Right hindlimb (tissue), 1 donor: ENCODE results near the gene CD99L2.

Experiments
- DNase-seq: peaks from one replicate; pipeline ENCODE4 v3.0.0-alpha.2; 2018

Gene CD99L2, protein sequence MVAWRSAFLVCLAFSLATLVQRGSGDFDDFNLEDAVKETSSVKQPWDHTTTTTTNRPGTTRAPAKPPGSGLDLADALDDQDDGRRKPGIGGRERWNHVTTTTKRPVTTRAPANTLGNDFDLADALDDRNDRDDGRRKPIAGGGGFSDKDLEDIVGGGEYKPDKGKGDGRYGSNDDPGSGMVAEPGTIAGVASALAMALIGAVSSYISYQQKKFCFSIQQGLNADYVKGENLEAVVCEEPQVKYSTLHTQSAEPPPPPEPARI

GRCh38 chrX:150898343-150899190 is at the start of gene CD99L2:
Gene CD99L2, minus strand, starts transcription at chrX:150898668. Its CDS starts 80 bp downstream, at chrX:150898588.
- peak; percentile 92 for DNase-seq

GRCh38 chrX:150944233-150944632 is 45.8 kb upstream of the CD99L2 start:
- DNase-seq = no peak

GRCh38 chrX:150942942-150943594 is 44.6 kb upstream of the CD99L2 start:
- no peak for DNase-seq

DNA sequence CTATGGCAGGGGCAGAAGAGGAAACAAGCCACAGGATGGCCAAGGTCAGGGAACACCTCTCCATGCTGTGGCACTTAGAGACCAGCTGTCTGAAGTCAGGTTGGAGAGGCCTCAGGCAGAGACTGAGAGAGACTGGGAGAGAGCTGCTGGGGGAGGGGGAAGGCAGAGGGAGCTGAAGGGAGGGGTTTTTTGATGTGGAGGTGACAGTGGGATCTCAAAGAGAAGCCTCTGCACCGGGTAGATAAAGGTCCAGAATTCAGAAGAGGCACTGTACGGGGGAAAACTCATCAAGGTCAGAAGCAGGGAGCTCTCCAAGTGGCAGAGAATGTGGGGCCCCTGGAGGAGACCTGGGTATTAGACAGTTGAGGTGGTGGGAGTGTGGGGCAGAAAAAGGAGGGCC is 43.1 kb upstream of the CD99L2 start:
- DNase-seq = no peak

DNA sequence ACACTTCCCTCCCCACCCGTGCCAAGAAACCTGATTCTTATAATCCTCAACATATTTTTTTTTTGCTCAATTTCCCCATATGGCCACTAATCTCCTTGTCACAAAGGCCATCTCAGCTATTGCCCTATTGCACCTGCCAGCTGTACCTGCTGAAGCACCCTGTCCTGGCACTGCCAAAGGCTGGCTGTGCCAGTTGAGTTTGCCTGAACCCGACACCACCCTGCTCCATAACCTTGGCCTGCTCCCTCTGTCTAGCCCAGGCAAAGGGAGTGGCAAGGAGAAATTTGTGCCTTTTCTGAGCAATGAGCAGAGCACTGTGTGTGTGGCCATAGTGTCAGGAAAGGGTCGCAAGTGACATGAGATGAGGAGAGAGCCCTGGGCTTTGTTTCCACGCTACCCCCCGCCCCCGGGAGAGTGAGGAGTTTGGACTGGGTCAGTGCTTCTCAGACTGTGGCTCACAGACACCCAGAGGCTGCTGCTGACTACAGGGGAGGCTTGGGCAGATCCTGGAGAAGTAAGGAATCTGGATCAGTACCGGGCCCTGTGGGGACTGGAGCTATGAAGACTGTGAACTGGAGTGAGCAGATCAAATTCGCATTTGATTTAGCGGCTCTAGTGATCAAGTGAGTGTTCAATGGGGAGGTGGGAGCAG is 42.5 kb upstream of the CD99L2 start:
- DNase-seq = no peak

DNA sequence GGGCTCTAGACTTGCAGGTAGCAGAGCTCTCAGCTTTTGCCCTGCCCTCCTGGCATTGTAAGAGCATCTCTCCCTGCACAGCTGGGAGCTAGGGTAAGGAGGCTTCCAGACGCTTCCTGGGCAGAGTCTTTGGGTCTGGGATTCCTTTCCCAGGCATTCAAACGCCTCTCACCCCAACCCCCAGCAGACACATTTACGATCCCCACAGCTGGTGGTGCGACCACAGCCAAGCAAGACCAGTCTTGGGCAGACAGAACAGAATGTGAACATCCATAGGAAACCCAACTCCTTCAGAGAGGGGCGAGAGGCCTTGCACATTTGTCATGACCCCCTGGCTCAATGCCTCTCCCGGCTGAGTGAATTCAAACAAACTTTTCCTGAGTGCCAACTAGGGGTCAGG is 38.1 kb upstream of the CD99L2 start:
- no peak for DNase-seq

DNA sequence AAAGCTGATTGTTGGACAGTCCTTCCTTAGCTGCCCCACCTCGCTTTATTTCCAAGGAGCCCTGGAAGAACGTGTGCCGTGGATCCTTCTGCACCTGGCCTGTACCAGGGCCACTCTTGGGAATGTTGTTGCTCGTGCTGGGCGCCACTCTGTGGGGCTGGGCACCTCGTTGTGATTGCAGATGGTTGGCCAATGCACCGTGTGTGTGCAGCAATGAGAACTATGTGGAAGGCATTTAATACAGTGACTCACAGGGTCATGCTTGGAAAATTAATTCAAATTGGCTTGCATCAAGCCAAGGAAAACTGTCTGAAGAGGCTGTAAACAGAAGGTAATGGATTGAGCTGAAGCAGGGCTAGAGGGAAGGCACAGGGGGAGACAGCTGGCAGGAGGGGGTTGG is 37.0 kb upstream of the CD99L2 start:
- DNase-seq = no peak

GRCh38 chrX:150934453-150934852 is 36.0 kb upstream of the CD99L2 start:
- no peak for DNase-seq

- DNase-seq = no peak
Measured at GRCh38 chrX:150933945-150934350, 35.5 kb upstream of the CD99L2 start.

GRCh38 chrX:150929058-150929457 is 30.6 kb upstream of the CD99L2 start:
- no peak for DNase-seq

DNA sequence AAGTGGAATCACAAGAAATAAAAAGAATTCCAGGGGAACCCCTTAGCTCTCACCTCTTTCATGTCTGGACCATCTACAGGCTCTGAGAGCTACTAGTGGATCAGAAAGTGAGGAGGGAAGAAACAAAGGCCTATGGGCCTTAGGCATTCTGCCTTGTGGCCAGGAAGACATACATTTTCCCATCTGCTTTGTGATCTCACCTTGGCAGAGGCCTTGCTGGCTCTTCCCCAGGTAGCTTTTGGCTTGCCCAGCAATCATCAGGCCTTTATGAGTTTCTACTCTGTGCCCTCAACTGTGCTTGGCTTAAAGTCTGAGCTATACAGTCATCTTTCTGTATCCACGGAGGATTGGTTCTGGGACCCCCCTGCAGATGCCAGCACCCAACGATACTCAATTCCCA is 28.3 kb upstream of the CD99L2 start:
- DNase-seq = no peak

GRCh38 chrX:150926304-150926703 is 27.8 kb upstream of the CD99L2 start:
- no peak for DNase-seq

DNA sequence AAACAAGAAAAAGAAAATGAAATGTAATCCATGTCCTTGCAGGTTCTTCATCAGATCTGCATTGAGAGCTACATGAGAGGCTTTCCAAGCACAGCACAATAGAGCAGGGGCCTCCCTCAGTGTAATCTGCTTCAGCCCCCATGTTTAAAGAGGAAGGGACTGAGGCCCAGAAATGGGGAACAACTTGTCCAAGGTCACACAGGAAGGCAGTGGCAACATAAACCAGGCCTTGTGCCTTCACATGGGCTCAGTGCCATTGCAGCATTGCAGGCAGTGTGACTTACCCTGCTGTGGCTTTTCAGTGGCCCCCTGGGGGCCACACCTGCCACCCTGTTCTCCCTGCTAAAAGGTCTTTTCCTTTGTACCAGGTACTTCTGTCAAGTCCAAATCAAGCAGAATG is 20.9 kb upstream of the CD99L2 start:
- no peak for DNase-seq

DNA sequence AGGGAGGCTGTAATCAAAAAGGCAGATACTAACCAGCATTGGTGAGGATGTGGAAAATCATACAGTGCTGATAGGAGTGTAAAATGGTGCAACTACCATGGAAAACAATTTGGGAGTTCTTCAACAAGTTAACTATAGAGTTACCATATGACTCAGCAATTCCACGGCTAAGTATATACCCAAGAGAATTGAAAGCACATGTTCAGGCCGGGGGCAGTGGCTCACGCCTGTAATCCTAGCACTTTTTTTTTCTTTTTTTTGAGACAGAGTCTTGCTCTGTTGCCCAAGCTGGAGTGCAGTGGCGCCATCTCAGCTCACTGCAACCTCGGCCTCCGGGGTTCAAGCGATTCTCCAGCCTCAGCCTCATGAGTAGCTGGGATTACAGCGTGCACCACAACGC is 15.0 kb upstream of the CD99L2 start:
- no peak for DNase-seq

GRCh38 chrX:150907474-150907873 is 9.0 kb upstream of the CD99L2 start:
- DNase-seq = no peak

DNA sequence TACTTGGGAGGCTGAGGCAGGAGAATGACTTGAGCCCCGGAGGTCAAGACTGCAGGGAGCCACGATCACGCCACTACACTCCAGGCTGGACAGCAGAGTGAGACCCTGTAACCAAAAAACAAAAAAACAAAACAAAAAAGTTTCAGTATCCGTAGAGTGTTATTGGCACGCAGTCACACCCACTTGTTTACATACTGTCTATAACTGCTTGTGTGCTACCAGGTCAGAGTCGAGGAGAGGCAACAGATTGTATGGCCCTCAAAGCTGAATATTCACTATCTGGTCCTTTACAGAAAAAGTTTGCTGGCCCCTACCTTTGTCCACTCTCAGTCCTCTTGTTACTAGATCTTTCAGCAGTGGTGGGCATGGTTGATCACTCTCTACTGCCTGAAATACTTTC is 8.2 kb upstream of the CD99L2 start:
- no peak for DNase-seq

DNA sequence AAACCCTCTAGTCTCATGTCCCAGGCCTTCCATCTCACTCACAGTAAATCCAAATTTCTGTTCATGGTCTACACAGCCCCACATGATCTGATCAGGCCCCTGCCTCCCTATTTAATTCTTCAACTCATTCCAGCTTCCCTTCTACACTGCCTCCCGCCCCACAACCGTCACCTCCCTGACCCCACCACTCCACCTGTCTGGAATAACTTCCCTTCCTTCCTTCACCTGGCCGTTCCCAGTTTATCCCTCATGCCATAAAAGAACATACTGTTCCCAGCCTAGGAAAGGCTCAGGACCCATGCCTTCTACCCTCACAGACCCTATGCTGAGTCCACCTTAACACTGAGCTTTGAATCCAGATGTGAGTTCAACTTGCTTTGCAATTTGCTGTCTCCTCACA is 6.8 kb upstream of the CD99L2 start:
- DNase-seq = no peak

DNA sequence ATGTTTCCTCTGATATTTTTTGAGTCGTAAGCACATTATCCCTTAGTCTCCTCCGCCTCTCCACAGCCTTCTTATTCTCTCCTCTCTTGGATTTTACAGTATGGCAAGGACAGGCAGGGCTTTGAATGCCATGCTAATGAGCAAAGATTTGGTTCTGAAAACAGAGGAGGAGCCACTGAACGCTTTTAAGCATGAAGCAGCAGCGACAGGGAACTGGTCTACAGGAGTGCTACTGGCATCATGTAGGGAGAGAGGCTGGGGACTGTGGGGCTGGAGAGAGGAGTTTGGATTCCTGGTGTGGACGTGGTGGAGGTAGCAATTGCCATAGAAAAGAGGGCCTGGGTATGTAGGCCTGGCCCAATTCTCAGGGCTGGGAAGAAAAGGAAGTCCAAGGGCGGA is 4.6 kb upstream of the CD99L2 start:
- DNase-seq = no peak

GRCh38 chrX:150902434-150903109 is 4.1 kb upstream of the CD99L2 start:
- no peak for DNase-seq

- peak; percentile 39 for DNase-seq
Measured at GRCh38 chrX:150899191-150899757, 806 bp upstream of the CD99L2 start.

- no peak for DNase-seq
Measured at GRCh38 chrX:150897421-150898320, 797 bp downstream of the CD99L2 start.
